NCI-H748 treated with DMSO at 0.1 percent for 48 hours (cell line): ENCODE data around the gene HIP1R.
"Not testable (repeated sequence)": the region's sequence is repeated elsewhere in the genome, so short reads cannot be mapped to it uniquely, and the experiment has no call there.

Experiments used
- DNase-seq: peaks from one replicate; lab custom pipeline; 2025; lab: John Stamatoyannopoulos, UW

The HIP1R gene, protein sequence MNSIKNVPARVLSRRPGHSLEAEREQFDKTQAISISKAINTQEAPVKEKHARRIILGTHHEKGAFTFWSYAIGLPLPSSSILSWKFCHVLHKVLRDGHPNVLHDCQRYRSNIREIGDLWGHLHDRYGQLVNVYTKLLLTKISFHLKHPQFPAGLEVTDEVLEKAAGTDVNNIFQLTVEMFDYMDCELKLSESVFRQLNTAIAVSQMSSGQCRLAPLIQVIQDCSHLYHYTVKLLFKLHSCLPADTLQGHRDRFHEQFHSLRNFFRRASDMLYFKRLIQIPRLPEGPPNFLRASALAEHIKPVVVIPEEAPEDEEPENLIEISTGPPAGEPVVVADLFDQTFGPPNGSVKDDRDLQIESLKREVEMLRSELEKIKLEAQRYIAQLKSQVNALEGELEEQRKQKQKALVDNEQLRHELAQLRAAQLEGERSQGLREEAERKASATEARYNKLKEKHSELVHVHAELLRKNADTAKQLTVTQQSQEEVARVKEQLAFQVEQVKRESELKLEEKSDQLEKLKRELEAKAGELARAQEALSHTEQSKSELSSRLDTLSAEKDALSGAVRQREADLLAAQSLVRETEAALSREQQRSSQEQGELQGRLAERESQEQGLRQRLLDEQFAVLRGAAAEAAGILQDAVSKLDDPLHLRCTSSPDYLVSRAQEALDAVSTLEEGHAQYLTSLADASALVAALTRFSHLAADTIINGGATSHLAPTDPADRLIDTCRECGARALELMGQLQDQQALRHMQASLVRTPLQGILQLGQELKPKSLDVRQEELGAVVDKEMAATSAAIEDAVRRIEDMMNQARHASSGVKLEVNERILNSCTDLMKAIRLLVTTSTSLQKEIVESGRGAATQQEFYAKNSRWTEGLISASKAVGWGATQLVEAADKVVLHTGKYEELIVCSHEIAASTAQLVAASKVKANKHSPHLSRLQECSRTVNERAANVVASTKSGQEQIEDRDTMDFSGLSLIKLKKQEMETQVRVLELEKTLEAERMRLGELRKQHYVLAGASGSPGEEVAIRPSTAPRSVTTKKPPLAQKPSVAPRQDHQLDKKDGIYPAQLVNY

DNA sequence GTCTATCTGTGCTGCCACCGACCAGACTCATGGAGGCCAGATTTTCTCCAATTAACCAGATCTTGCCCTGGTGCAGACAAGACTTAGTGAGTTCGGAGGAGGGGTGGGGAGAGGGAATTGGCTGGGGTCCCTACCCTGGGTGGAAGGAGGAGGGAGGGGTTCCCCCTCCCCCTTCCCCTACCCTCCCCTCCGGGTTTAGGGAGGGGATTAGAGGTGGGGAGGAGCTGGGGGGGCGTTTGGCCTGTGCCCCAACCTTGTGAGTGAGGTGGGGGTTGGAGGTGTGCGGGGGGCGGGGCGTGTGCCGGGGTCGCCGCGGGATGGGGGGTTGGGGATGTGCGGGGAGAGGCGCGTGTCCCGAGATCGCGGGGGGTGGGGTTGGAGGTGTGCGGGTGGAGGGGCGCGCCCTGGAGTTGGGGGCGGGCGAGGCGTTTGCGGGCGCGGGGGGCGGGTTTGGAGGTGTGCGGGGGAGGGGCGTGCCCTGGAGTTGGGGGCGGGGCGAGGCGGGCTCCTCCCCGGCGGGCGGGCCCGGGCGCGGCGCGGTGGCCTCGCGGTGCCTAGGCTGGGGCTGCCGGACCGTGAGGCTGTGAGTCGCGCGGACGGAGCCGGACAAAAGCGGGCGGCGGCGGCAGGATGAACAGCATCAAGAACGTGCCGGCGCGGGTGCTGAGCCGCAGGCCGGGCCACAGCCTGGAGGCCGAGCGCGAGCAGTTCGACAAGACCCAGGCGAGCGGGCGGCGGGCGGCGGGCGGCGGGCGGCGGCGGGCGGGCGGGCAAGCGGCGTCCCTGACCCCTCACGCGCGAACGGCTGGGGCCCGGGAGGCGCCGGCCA, at the start of gene HIP1R:
Gene HIP1R, plus strand, starts transcription at position 537 of the 829 bp plus-strand sequence. Its CDS starts 94 bp downstream, at position 631.
- DNase-seq = no peak

GRCh38 chr12:122785503-122785902, 49.8 kb upstream of the HIP1R start:
- no peak for DNase-seq

GRCh38 chr12:122788387-122788786, 46.9 kb upstream of the HIP1R start:
- no peak for DNase-seq

DNA sequence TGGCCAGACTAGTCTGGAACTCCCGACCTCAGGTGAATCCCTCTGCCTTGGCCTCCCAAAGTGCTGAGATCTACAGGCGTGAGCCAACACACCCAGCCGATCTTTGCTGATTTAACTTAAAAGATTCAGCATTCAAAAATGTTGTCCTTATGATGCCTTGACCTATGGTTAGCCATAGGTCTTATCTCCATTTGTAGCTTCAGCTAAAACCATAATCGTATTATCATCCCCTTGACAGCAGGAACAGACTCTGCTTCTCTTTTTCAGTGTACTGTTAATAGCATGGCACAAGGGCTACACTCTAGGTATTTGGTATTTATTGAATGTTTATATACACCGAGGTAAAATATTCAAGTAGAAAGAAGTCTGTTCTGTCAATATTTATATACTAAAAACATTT, 45.6 kb upstream of the HIP1R start:
- DNase-seq = no peak

DNA sequence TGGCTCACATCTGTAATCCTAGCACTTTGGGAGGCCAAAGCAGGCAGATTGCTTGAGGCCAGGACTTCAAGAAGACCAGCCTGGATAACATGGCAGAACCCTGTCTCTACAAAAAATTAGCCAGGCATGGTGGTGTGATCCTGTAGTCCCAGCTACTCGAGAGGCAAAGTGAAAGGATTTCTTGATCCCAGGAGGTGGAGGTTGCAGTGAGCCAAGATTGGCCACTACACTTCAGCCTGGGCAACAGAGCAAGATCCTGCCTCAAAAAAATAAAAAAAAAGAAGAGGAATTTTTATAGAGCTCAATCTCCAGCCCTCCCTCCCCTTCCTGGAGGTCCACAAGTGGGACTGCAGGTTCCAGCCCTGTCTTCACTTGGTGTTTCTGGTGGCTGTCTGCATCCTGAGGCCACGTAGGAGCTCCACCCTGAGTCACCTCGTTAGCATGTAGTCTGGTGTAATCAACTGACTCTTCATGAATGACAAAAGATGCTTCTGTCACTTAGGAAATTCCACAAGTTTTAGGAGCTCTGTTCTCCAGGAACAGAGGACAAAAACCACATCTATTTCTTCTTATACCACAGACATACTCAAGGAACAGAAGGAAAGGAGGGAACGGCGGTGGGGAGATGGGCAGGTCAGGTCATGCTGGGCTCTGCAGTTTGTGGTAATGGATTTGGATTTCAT, 44.7 kb upstream of the HIP1R start:
- no peak for DNase-seq

DNA sequence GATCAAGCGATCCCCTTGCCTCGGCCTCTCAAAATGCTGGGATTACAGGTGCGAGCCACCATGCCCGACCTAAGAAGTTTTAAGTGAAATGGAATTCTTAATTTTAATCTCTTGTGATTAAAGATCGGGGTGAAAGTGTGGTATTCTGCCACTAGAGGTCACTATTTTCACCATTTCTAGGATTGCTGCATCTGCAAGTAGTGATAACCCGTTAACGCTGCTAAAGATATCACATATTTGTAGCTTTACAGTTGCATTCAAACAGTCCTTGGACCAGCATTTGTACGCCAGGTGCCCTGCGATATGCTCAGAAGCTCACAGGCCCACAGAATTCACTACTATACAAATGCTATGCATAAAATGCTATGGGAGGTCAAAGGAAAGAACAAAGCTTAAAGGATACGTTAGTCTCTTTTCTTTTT, 41.6 kb upstream of the HIP1R start:
- peak; percentile 59 for DNase-seq

- DNase-seq = no peak
These were observed 39.5 kb upstream of the HIP1R start for GRCh38 chr12:122795807-122796206.

DNA sequence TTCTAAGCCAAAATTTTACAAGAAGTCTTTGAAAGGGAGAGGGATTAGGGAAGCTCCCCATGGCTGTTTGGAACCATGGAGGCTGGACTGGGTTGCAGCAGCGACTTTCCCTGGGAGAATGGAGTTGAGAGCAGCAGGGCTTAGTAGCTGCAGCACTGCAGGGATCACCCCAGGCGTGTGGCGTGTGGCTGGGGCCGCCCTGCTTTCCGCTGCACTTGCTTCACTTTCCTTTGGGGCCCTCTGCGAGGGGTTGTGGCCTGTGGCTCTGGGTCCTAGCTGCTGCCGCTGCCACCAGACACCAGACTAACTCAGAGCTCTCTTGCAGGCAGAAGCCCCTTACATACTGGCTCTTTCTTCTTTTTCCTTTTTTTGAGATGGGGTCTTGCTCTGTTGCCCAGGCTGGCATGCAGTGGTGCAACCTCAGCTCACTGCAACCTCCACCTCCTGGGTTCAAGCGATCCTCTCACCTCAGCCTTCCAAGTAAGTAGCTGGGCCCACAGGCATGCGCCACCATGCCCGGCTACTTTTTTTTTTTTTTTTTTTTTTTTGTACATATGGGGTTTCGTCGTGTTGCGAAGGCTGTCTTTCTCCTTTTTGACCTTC, 35.5 kb upstream of the HIP1R start:
- no peak for DNase-seq

DNA sequence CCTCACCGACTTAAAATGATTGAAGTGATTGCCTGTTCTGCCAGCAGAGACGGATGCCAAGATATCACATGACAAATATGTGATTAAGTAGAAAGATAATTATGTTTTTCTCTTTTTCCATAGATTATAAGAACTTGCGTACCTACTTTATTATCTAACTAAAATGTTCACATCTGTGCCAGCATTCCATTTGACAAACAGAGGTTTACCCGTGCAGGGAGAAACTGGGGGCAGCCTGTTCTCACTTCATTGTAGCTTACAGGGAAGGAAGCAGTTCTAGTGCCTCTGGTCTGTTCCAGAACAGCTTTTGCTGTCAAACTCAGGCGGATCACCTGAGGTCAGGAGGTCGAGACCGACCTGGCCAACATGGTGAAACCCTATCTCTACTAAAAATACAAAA, 31.3 kb upstream of the HIP1R start:
- no peak for DNase-seq

GRCh38 chr12:122804957-122805356, 30.3 kb upstream of the HIP1R start:
- not testable (repeated sequence) for DNase-seq

DNA sequence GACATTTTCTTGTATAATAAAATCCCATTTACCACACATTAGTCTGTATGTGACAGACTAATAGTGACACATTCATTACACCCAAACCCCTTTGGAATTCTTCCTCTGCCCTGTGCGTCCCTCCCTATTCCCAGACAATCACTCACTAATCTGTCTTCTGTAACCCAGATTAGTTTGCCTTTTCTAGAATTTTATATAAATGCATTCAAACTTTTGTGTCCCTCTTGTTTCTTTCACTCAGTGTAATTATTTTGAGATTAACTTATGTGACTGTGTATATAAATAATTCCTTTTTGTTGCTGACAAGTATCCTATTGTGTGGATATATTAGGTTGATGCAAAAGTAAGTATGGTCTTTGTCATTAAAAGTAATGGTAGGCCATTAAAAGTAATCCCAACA, 27.6 kb upstream of the HIP1R start:
- DNase-seq = no peak

GRCh38 chr12:122811777-122812176, 23.5 kb upstream of the HIP1R start:
- no peak for DNase-seq

GRCh38 chr12:122813310-122813713, 21.9 kb upstream of the HIP1R start:
- DNase-seq = no peak

DNA sequence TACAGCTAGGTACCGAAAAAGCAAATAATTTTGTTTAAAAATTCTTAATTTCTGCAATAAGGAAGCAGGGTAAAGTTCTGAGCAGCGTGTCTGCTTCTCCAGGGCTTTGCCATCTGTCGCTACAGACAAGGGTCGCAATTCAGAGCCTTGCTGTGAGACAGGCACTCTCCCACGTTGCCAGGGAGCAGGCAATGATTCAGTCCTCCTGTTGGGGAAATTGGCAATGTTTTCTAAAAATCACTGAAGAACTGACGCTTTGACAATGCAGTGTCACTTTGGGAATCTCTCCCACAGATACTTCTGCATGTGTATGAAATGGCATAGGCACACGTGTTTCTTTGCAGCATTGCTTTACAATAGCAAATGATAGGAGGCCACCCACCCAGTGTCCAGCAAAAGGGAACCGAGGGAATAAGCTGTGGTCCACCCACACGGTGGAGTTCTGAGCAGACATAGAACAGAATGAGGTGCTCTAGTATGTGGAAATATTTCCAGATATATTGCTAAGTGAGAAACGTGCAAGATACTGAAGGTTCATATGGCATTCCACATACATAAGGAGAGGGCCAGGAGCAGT, 16.0 kb upstream of the HIP1R start:
- DNase-seq = no peak

GRCh38 chr12:122820138-122820537, 15.1 kb upstream of the HIP1R start:
- no peak for DNase-seq

DNA sequence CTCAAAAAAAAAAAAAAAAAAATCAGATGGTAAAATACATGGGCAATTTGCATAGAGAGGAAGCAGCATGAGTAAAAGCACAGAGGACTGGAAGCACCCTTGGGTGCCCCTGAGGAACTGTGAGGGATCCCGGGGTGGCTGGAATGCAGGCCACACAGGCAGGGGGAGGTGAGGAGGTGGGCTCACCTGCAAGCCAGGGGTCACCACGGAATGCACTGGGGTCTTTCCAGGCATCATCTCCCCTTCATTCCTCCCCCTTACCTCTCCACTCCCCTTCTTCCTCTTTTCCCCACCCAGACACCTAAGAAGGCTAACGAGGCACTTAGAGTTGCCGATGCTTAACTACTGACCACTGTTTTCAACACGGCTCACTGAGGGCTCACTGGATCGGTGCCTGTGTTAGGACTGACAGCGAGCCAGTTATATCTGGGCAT, 14.4 kb upstream of the HIP1R start:
- no peak for DNase-seq

DNA sequence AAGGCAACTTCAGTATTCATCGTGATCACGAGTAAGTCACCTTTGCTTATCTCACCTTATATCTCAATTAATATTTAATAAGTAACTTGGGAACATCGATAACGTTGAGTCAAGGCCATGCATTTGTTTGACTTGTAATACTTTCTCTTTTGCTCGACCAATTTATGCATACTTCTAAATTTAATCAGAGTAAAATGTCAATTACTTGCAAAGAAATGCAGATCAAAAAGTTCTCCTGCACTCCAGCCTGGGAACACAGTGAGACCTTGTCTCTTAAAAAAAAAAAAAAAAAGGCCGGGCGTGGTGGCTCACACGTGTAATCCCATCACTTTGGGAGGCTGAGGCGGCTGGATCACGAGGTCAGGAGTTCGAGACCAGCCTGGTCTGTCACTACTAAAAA, 11.8 kb upstream of the HIP1R start:
- no peak for DNase-seq

DNA sequence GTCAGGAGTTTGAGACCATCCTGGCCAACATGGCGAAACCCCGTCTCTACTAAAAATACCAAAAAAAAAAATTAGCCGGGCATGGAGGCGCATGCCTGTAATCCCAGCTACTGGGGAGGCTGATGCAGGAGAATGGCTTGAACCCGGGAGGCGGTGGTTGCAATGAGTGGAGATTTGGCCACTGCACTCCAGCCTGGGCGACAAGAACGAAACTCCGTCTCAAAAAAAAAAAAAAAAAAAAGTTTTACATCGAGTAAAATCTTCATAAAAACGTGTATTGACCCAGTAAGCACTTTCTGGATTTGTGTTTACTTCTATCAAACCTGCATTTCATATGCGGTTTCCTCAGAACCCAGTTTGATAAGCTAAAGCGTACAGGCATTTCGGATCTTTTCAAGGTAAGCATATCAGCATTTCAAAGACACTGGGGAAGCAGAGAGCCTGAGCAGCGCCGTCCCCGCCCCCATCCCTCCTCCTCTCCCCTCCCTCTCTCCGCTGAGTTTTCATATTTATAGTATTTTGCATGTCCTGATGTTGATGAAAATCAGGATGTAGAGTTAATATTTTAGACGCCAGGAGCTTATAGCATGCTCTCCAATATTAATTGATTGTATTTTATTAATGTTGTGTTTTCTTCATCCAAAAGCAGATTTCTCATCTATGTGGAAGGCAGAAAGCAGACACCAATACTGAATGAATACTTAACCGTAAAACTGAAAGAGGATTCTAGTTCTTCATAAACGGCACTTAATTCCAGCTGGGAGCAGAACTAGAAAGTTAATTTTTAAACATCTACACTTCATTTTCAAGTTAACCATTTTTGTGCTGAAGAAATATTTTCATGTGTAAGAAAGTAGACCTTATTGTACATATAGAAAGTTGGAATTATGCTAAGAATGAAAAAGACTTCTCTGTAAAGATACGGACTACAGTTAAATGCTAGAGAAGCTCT, 9.2 kb upstream of the HIP1R start:
- DNase-seq = peak; percentile 30

DNA sequence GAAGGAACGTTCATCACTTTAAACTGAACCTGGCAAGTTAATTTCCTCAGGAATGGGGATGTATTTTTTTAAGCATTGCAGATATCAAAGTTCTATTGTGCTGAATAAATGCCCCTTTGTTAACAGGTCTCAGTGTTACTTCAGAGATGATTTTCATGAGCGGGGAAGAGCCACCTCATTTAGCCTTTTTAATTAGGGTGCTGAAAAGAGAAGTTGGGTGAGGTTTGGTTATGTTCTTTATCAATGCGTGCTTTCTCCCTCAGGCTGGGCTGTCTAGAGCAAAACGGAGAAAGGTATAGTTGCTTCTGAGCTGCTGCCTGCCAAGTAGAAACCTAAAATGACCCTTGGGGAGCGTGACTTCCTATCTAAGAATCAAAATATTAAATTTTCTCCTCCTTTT, 8.0 kb upstream of the HIP1R start:
- DNase-seq = no peak
